Activated effector memory CD4-positive, alpha-beta T cell treated with Interleukin-2 at 50 U/mL for 16 hours (primary cell): ENCODE results near the gene NOP10.
"Not testable (repeated sequence)": the region's sequence is repeated elsewhere in the genome, so short reads cannot be mapped to it uniquely, and the experiment has no call there.

Experiments used
- DNase-seq: peaks from one replicate; pipeline ENCODE4 v3.0.0-alpha.2; 2020

NOP10 gene

DNA sequence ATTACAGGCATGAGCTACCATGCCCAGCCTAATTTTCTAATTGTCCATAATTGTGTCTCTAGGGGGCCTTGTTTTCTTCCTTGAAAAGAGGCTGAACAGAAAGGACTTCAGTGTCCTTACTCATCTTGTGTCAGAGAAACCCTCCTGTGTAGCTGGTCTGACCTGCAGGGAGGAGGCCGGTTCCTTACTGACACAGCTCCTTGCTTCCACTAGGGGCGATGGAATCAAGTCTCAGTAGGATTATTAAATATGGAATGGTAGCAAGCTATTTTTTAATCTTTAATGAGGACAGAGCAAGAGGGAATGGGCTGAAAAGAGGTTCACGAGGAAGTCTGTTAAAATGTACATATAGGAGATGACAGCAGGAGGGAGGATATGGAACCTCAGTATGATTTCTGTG lies 15.4 kb upstream of the NOP10 start:
- no peak for DNase-seq

DNA sequence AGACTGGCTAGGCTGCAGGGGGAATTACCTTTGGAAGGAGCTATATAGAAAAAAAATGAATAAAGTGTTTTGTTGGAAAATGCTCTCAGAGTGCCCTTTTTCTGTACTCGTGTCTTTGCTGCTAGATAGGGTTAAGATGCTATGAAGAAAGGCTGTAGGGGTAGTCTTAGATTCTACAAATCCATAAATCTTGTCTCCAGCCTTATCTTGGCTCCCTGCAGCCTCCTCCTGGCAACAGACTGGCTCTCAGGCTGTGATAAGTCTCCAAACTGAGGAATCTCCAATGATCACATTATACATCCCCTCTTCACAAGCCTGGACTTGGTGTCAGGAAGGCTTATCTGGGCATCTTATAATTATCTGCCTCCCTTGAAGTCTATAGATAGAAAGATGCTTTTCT lies 14.7 kb upstream of the NOP10 start:
- DNase-seq, result no peak

GRCh38 chr15:34355241-34355640 lies 12.3 kb upstream of the NOP10 start:
- DNase-seq, result no peak

DNA sequence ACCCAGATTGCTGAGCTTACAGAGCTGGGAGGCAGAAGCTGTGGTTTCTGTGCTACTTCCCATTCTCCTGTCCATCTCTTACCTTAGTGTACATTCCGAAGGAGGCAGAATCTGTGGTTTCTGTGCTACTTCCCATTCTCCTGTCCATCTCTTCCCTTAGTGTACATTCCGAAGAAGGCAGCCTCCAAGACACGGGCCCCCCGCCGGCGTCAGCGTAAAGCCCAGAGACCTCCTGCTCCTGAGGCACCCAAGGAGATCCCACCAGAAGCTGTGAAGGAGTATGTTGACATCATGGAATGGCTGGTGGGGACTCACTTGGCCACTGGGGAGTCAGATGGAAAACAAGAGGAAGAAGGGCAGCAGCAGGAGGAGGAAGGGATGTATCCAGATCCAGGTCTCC lies 11.3 kb upstream of the NOP10 start:
- no peak for DNase-seq

DNA sequence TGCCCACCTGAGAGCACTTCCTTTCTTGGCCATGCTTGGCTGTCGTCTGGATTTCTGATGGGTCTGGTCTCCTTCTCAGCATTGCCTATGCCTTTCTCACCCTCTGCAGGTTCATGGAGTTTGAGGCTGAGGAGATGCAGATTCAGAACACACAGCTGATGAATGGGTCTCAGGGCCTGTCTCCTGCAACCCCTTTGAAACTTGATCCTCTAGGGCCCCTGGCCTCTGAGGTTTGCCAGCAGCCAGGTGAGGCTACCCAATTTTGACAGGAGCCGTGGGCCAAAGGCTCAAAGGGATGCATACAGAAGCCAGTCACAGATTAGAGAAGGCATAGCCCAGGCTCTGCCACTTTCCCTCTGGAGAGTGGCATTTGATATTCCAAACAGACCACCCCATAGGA lies 10.7 kb upstream of the NOP10 start:
- DNase-seq, result no peak

DNA sequence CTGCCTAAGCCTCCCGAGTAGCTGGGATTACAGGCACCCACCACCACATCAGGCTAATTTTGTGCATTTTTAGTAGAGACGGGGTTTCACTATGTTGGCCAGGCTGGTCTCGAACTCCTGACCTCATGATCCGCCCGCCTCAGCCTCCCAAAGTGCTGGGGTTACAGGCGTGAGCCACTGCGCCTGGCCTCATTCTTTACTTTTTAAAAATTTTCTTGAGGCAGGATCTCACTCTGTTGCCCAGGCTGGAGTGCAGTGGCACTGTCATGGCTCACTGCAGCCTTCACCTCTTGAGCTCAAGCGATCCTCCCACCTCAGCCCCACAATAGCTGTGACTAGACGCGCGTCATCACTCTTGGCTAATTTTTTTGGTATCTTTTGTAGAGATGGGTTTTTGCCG lies 10.1 kb upstream of the NOP10 start:
- not testable (repeated sequence) for DNase-seq

DNA sequence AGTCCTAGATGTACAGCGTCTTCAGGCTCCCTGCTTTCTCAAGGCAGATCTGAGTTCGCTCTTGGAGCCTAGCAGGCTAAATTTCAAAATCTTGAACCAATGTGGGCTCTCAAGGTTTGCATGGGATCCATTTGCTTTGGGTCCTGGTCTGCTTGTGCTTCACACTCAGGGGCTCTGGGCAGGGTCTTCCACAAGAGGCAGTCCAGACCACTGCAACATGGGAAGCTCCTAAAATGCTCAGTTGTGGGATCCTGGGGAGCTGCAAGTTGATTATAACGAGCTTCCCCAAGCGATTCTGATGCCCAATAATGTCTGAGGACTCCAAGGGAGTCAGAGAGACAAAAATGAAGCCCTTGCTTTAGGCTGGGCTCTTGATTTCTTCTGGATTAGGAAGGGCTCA lies 6.8 kb upstream of the NOP10 start:
- no peak for DNase-seq

DNA sequence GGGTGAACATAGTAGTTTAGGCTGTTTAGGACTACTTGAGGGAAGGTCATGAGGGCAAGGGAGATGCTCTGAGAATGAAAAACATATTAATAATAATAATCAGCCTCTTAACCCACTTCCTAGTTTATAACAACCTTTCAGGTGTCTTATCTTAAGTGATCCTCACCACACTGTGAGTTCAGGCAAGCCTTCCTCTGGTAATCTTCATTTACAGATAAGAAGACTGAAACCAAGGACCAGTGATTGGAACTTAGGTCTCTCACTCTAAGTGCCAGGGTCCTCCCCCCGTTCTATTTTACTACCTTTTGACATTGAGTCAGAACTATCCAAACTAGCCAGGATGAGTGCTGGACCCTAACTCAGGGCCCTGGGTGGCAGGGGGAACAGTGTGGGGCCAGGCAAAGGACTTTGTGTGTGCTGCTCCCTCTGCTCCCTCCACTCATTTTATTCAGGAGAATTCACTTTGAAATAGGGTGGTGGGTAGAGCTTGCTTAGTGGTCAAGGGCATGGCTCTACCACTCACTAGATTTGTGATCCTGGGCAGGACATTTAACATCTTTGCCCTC lies 5.9 kb upstream of the NOP10 start:
- DNase-seq, result no peak

GRCh38 chr15:34347951-34348638 lies 5.2 kb upstream of the NOP10 start:
- DNase-seq, result no peak

GRCh38 chr15:34342213-34342736 lies 661 bp downstream of the NOP10 start:
- DNase-seq, result not testable (repeated sequence)

- DNase-seq, result no peak
These were observed 1.3 kb downstream of the NOP10 start for GRCh38 chr15:34341381-34342212.

GRCh38 chr15:34339946-34340345 lies 3.0 kb downstream of the NOP10 start:
- no peak for DNase-seq

DNA sequence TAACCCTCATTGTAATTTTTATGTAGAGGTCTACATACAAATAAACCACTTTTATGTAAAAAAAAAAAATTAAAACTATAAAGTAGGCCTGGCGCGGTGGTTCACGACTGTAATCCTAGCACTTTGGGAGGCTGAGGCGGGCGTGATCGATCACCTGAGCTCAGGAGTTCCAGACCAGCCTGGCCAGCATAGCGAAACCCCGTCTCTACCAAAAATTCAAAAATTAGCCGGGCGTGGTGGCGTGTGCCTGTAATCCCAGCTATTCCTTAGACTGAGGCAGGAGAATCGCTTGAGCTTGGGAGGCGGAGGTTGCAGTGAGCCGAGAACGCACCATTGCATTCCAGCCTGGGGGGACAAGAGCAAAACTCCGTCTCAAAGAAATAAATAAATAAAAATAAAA lies 4.6 kb downstream of the NOP10 start:
- DNase-seq, result no peak

- peak; percentile 89 for DNase-seq
These were observed 5.2 kb downstream of the NOP10 start, which contains the start of gene SLC12A6 for GRCh38 chr15:34337557-34338306. SLC12A6 (minus strand) TSS chr15:34337781; CDS start chr15:34336680, 1,101 bp downstream.

DNA sequence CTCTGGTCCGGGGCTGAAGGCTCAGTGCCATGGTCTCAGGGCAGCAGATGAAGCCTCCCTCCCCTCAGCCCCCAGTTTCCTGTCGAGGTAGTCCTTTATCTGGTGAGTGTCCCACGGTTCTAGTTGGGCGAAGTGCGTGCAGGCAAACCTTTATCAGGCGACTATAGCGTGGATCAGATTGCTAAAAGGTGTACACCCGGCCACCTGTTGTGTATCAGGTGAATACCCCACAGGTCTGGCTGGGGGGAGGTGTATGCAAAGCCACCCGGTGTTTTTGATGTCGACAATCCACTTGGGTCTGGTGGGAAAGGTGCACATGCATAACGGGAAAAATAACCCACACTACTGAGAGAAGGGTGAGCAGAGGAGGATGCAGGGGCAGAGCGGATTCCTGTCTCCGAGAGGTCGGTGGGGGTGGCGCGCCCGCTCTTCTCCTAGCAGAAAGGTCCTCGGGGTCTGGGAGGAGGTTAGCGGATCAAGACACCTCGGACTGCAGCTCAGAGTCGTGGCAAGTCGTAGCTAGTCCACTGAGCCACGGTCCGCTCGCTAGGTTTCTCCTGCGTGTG lies 5.9 kb downstream of the NOP10 start:
- peak; percentile 24 for DNase-seq

- no peak for DNase-seq
These were observed 6.5 kb downstream of the NOP10 start for GRCh38 chr15:34336231-34336990.

DNA sequence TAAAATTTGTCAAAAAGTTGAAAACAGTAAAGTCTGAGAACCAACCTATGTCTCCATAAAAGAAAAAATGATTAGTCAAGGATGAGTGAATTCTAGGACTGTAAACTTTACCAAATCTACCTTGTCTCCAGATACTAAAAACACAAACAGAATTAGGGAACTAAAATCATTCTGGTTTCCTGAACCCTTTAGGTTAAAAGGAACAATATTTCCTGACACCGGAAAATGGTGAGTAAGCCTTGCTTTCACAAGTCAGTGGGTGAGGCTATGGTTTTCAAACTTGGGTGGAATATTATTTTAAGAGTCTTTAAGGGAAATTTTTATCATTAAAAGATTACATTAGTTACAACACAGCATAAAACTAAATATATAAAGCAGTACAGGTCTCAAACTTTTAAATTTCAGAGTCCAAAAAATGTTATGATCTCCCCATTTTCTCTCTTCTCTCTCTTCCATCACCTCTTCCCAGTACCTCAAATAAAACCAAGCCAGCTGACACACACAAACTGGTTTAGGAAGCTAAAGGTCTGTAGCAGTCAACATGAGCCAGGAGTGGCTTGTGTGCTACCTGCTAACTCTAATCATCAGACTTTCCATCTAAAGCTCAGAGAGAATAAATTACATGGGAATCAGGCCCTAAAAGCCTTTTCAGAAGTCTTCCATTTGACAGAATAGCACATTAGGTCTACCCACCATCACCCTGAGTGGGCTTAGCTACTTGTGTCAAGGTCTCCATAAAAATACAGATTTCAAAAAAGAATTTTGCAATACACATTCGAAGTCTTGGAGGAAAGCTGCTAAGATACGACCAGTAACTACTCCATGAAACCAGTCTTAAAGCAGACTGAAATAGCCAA lies 7.5 kb downstream of the NOP10 start:
- no peak for DNase-seq

DNA sequence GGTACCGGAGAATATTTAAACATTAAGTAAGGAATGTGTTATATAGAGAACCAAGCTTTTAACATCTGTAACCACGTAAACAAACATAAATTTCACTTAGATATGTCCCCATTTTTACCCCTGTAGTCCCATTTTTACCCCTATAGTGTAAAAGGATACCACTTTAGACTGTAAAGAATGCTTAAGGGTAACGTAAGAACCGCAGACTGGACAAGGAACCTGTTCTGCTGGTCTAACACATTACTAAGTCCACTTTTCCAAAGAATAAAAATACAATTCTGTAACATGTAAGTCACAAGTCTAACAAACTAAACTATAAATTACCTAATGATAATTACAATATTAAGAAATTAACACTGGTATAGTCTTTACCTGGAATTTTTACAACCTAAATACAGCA lies 8.3 kb downstream of the NOP10 start:
- no peak for DNase-seq

DNA sequence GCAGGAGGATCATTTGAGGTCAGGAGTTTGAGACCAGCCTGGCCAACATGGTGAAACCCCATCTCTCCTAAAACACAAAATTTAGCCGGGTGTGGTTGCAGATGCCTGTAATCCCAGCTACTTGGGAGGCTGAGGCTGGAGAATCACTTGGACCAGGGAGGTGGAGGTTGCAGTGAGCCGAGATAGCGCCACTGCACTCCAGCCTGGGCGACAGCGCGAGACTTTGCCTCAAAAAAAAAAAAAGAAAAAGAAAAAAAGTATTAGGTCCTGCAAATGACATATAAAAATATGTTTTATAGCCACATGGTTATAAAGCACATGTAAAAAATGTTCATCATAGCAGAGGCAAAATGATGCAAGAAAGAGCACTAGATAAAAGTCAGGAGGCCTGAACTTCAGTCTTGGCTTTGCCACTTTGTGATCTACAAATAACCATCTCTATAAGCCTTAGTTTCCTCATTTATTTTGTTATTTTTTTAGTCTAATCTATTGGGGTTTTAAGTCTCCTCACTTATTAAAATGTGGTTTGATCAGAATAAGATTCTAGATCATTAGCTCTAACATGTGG lies 10.3 kb downstream of the NOP10 start:
- DNase-seq, result no peak

DNA sequence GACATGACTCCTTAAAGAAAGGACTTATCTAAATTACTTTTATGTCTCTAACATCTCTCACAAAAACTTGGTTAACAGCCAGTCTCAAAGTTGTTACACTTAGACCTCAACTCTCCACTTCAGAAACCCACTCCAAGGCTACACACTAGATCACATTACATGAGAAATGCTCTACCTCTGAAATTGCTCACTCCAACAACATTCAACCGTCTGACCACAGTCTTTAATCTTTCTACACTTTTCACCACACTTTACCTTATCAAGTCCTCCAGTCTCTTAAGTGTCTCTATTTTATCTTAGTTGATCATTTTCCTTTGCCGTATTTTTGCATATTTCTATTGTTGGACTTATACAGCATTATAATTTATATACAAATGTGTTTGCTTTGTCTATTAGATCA lies 11.1 kb downstream of the NOP10 start:
- DNase-seq, result no peak

- DNase-seq, result no peak
These were observed 12.7 kb downstream of the NOP10 start for GRCh38 chr15:34330279-34330678.
